SK-N-SH treated with all-trans-retinoic acid at 6 μM for 48 hours (cell line): Measurements from ENCODE around the gene C14orf180.

Experiments used
- PPARA ChIP-seq: fragments of 250-450 bp; sonication (Bioruptor Pico); IDR thresholded peaks from 2 replicates; pipeline ENCODE4 v1.5.0; 2020; ENCODE audit warnings: mild to moderate bottlenecking, borderline replicate concordance
- SNAI2 ChIP-seq: fragments of 250-450 bp; sonication (Bioruptor Pico); IDR thresholded peaks from 2 replicates; pipeline ENCODE4 v1.5.0; 2020; ENCODE audit warnings: mild to moderate bottlenecking, moderate library complexity
- TCF4 ChIP-seq: fragments of 250-450 bp; sonication (Bioruptor Pico); IDR thresholded peaks from 2 replicates; pipeline ENCODE4 v1.8.0; 2021; ENCODE audit warnings: mild to moderate bottlenecking, moderate library complexity, borderline replicate concordance
- ZC3H10 ChIP-seq: fragments of 250-450 bp; sonication (Bioruptor Pico); IDR thresholded peaks from 2 replicates; pipeline ENCODE4 v1.5.1; 2021; ENCODE audit warnings: mild to moderate bottlenecking, moderate library complexity

GRCh38 chr14:104563191-104563741 lies 16.3 kb upstream of the C14orf180 start:
- TF ChIP-seq TCF4 (no peak), ZC3H10 (CRISPR knock-in tag) (no peak), SNAI2 (no peak), PPARA (CRISPR knock-in tag) (no peak)
